MM.1S (cell line): ENCODE results near the gene GDPGP1.

Experiments used
- EZH2 ChIP-seq: fragments of 300-600 bp; sonication (generic); optimal IDR thresholded peaks from 2 replicates; pipeline ENCODE3; 2017; ENCODE audit warnings: low read depth, mild to moderate bottlenecking, antibody characterized with exemption, low read length, mixed read lengths
- EZH2phosphoT487 ChIP-seq: fragments of 300-600 bp; sonication (generic); IDR thresholded peaks from 2 replicates; pipeline ENCODE4 v1.6.1; 2018; ENCODE audit warnings: antibody characterized with exemption, low read length
- TF ChIP-seq, protein P1 (sequence below): fragments of 300-600 bp; sonication (generic); IDR thresholded peaks from 2 replicates; pipeline ENCODE4 v1.5.1; 2016; ENCODE audit warnings: antibody characterized with exemption, low read length, mixed read lengths

DNA sequence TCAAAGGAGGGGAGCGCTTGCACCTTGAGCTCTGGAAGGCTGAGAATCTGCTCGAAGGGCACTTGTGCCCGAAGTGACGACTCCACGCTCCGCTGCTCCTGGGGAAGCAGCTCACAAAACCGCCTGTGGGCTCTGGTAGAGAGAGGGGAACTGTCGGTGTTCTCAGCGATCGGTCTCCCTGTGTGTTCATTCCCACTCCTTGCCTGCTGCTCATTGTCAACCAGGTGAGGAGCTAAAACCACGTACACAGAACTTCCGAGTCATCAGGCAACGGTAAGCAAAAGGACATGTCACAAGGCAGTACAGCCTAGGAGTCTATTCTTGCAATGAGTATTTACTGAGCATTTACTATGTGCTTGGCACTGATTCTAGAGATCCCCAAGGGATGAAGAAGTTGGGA lies 1.8 kb upstream of the GDPGP1 start:
- TF ChIP-seq, protein P1, sequence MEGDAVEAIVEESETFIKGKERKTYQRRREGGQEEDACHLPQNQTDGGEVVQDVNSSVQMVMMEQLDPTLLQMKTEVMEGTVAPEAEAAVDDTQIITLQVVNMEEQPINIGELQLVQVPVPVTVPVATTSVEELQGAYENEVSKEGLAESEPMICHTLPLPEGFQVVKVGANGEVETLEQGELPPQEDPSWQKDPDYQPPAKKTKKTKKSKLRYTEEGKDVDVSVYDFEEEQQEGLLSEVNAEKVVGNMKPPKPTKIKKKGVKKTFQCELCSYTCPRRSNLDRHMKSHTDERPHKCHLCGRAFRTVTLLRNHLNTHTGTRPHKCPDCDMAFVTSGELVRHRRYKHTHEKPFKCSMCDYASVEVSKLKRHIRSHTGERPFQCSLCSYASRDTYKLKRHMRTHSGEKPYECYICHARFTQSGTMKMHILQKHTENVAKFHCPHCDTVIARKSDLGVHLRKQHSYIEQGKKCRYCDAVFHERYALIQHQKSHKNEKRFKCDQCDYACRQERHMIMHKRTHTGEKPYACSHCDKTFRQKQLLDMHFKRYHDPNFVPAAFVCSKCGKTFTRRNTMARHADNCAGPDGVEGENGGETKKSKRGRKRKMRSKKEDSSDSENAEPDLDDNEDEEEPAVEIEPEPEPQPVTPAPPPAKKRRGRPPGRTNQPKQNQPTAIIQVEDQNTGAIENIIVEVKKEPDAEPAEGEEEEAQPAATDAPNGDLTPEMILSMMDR, result no peak
- TF ChIP-seq EZH2, result no peak
- no peak for TF ChIP-seq EZH2phosphoT487
